NCI-H146 (cell line): ENCODE measurements around the gene GRIP1.
A peak's percentile ranks its signal among the peaks of the same experiment; 100 is the strongest.

ENCODE experiments used
- DNase-seq: peaks from one replicate; lab custom pipeline; 2025; lab: John Stamatoyannopoulos, UW

The GRIP1 gene

DNA sequence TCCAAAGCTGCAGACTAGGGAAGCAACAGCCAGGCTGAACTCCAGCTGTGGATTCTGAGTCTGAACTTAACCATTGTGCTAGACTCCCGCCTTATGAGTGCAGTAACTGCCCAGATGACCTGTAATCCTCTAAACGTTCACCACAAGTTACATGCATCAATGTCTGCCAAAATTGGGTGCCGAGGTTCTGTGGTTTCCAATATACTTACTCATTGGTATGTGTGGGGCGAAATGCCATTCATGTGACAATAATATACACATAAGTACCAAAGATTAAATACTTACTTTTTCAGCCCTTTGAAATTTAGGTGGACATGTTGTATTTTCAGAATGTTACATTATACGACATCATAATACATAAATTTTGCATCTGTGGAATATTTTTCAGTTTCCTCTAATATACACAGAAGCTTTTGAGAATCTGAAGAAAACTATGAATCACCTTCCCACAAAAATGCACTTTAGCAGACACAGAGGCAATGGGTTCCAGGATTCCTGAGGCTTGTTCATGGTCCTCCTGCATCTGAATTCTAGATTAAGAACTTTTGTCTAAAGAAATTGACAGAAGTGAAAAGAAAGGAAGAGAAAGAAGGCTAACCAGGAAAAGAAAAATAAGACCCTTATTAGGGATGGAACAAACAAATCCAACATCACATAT is 31.7 kb downstream of the GRIP1 start:
- no peak for DNase-seq

DNA sequence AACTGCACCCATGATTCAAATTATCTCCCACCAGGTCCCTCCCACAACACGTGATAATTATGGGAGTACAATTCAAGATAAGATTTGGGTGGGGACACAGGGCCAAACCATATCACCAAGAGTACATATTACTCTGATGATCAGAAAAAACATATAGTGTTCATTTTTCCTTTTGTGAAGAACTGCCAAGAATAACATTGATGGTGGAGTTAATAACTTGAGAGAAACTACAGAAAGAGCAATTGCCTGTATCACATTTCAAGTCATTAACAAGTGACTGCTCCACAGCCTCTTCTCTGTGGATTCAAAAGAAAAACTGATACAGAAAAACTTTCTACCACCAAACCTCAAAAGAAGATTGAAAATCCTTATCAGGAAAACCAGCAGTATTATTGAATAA is 34.7 kb downstream of the GRIP1 start:
- no peak for DNase-seq

DNA sequence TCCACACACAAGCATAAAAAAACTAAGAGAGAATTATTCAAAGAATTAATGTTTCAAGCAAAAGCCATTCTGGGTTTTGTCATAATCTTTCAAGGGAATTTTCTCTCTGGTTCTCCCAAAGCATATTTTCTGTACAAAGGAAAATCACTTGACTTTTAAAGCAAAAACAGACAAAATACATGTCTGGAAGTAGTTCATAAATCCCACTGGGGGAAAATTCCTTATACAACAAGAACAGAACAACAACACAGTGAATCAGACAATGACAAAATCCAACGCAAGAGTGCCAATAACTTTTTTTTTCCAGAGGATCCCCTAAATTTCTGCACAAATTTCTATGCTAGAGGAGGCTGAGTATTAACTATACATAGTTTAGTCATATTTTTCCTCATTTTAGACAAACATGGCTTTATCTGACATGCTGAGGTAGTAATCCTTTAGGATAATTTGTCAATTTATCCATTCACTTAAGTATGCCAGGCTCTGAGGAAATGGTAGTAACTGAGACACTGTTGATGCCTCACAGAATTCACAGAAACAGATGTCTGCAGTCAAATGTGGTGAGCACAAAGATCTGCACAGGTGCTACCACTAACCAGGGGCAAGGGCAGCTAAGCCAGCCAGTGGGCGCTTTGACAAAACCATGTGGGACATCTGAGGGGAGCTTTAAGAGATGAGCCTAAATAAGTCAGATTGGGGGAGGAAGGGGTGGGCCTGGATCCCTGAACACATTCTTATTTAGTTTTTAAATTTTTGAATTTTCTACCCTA is 38.0 kb downstream of the GRIP1 start:
- no peak for DNase-seq

DNA sequence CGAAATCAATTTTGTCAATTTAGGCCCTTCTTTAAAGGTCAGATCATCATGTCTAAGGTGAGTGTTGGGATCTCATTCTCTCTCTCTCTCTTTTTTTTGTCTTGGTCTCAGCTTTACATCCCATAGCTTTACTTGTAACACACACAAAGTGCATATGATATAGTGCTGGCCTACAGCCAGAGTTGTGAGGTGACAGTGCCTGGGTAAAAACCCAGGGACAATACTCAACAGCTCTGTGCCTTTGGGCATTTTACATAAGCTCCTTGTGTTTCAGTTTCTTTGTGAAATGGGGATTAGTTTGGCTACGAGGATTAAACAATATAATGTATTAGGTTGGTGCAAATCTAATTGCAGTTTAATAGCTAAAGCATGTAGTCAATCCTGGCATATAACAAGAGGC is 40.2 kb downstream of the GRIP1 start:
- DNase-seq, result no peak

DNA sequence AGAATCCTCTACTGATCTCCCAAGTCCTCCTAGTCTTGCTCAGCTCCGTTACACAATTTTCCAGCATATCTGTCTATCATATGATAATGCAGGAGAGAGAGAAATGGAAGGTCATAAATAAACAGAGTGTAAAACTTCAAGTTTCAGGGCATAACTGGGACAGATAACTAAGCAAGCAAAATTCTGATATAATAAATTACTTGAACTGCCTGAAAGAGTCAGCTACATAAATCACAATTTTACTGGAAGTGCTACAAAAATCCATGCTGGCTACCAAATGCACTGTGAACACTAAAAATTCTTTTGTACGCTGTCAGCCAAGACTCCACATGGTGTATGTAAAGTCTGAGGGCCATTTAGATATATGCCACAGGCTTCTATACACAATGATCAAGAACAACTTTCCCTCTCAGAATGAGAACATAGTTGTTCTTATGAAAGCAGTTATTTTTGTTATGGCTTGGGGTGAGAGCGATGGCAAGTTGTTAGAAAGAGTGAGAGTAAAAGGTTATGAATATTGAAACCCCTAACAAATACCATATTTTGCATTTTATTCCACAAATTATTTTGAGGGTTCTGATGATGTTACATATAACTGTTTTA is 41.1 kb downstream of the GRIP1 start:
- DNase-seq, result no peak

DNA sequence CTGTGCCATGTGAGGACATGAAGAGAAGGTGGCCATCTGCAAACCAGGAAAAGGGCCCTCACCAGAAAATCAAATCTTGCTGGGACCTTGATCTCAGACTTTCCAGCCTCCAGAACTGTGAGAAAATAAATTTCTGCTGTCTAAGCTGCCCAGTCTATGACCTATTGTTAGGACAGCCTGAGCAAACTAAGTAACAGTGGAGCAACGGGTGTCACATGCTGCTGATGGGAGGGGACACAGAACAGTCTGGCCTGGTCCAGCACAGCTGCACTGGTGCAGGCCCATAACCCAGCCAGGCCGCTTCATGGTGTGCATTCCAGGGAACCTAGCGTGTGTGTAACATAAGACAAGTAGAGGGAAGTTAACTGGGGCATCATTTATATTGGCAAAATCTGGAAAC is 42.1 kb downstream of the GRIP1 start:
- DNase-seq, result no peak

DNA sequence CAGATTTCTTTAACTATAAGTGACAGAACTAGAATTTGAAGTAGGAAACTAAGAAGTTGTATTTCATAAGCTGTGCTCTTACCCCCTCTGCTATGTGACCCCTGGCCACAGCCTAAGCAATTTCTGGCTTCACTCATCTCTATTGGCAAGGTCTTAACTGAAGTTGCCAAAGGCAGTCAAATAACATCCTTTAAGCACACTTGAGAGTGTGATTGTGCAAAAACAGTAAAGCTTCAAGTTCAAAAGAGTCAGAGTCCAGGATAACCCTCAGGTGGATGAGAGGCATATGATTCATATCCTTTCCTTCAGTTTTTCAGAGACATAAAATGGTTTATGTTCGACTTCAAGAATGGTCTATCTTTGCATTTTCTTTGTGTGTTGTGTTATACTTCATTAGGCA is 45.2 kb downstream of the GRIP1 start:
- DNase-seq, result no peak

DNA sequence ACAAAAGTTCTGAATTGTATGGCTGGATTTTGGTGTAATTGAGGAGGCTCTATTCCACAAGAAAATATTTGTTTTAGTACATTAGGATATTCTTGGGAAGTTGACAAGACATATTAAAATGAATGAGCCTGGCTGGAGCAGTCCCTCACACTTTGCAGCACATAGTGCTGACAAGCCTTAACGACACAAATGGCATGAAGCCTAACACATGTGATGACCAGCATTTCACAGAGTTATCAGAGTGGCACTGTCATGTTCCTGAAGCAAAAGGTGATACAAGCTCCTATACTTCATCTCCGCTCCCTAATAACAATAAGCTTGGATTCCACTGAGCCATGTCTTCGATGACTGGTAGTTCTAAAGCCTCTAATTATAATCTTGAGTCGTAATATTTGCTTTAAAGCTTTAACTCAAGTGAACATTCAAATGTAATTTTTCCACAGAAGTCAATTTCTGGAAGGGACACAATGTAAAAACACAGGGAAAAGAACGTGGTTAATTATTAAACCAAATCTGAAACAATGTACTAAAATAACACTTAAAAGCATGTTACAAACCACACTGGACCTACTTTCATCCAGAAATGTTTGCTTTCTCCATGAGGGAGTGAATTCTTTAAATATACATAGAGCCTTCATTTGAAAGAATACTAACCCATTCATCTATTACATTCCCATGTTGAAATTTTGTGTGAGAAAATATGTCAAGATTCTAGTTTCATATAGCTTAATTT is 49.6 kb downstream of the GRIP1 start:
- DNase-seq, result no peak

DNA sequence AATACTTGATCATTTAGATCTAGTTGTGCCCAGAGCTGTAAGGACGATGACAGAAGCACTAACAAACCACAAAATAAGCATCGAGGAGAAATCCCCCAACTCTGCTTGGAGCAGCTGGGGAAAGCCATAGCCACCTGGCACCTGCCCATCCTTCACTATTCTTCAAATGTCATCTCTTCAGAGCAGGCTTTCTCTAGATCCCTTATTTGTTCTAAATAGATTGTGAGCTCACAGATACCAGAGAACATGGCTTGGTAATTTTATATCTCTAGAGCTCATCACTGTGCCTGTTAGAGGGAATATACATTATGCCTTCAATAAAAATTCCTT is 50.9 kb downstream of the GRIP1 start:
- no peak for DNase-seq

DNA sequence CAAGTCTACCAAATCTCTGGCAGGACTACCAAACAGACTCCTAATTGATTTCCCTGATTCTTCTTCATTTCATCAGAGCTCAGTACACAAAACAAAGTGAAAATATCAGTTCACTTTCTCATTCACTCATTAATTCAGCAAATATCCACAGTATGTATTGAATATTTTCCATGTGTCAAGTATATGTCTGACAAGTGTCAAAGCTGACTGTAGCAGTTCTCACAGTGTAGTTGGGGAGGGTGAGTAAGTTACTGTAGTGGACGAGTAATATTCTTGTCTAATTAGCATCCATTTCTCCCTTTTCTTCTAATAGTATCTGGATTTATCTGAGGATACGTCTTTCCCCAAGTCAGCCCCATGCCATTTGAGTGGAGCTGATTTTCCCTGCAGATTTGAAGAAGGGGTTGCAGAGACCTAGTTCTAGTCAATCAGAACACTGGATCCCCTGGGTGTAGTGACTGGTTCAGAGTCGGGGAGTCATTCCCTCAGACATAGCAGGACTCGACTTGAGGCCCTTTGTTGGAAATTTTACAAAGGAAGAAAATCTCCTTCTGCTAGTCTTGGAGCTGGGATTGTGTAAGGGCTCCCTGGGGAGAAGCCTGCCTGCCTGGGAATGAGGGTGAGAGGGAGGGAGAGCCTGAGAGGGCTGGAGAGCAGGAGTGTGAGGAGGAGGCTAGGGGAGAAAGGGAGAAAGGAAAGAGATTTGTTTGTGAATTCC is 51.4 kb downstream of the GRIP1 start:
- DNase-seq, result no peak

DNA sequence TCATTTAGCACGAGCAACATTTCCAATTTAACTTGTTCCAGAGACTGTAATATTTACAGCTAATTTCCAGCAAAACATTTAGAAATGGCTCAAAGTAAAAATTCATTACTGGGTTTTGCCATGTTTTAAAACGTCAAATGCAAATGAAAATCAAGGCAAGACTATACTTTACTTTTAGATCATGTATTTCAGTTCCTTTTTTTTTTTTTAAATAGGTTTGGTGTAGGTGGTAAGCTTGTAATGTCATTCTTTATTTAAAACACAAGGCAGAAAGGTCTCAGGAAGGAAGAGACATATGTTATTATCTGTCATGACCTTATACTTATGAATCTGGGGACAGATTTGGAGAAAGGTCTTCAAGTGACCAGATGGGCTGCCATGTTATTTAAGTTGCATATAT is 54.1 kb downstream of the GRIP1 start:
- no peak for DNase-seq

DNA sequence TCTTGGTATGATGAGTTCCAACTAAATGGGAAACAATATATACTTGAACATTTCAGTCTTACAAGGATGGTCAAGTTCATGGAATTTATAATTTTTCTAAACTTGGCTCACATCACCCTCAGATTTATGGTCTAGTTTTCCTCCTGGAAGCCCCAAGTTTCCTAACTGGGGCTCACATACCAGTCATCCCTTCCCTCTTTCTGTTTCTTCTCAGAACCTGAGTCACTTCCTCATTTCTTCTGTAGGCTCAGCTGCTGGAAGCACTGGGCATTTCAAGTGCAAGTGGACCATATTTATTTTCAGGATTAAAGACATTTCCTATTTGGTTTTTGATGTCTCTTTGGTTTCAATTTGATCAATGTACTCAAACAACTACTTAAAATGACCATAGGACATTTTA is 55.4 kb downstream of the GRIP1 start:
- no peak for DNase-seq

DNA sequence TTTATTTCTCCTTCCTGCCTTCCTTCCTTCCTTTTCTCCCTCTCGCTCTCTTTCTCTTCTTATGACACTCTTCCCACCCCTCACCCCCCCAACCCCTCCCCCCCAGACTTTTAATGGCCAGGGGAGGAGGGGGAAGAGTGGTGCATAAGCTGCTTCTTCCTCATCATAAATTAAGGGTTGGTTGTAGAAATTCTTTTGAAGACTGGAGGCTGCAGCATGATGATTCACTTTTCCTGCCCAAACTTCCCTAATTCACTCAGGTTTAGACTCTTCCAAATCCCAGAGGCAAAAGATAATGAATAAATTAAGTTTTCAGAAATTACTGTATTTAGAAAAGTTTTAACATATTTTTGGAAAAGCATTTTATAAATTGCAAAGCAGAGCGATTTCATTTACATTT is 58.2 kb downstream of the GRIP1 start:
- DNase-seq, result no peak

DNA sequence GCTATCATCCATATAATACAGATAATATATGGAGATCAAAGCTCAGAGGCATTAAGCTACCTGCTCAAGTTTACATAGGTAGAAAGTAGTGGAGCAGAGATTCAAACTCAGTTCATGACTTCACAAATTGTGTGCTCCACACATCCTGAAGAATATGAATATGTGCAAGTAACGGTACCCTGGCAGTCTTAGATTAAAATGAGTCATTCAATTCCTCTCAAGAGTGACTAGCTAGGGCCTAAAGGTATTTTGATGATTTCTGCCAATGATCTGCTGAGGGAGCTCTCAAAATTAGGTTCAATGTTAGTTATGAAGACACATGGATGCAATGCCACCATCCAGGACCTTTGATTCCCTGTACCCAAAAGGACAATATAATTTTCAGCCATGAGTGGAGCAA is 58.9 kb downstream of the GRIP1 start:
- no peak for DNase-seq

DNA sequence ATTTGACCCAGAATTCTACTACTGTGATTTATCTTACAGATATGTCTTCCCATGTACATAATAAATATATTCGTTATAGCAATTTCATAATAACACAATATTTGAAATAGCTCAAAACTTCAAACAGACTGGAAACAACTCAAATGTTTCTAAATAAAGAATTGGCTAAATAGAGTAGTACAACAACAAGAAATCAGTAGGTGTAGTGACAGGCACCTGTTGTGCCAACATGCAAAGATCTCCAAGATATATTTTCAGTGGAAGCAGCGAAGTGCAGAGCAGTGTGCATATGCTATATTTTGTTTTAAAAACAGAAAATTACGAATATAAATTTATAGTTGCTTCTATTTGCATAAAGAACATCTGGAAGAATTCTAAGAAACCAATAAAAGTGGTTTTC is 60.9 kb downstream of the GRIP1 start:
- DNase-seq, result no peak

DNA sequence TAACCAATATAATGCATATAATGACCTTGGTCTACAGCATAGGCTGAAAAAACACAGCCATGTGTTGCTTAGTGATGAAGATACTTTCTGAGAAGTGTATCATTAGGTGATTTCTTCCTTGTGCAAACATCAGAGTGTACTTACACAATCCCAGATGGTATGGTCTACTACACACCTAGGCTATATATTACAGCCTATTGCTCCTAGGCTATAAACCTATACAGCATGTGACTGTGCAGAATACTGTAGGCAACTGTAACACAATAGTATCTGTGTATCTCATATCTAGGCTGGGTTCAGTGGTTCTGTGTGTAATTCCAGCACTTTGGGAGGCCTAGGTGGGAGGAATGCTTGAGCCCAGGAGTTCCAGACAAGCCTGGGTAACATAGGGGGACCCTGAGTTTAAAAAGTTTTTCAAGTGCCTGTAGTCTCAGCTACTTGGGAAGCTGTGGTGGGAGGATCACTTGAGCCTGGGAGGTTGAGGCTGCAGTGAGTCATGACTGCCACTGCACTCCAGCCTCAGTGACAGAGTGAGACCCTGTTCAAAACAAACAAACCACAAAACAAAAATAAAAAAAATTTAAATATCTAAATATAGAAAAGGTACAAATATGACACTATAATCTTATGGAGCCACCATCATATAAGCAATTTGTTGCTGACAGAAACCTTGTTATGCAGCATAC is 66.6 kb downstream of the GRIP1 start:
- no peak for DNase-seq

DNA sequence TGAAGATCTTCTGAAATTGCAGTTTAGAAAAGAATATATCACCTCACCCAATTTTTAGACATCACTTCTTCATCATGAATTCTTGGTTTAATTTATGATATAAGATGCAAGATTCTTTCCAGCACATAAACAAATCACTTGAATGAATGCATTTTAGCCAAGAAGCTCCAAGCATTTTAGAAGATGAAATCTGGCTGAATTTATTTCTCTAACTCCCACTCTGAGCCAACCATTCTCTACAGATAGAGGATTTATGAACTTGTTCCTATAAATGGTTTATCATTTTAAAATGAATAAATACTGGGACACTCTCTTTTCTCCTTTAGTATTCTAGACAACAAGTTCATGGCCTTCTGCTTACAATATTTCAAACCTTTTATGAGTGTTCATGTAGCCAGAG is 71.7 kb downstream of the GRIP1 start:
- no peak for DNase-seq

DNA sequence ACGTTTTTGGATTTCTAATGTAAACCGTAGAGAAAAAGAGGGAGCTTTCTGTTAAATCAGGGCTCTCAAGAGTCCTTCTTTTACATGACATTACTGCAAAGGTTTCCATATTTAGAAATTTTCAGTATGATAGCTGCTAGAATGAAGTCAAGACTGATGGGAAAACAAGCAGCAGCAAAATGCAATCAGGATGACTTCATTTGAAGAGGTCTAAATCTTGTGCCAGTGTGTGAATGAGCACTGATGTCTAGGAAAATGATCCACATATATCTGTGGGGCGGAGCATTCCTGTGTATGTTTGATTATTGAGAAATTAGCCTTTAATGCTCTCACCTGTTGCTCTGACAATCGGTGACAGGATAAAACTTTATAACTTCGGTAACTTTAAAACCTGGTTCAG is 73.6 kb downstream of the GRIP1 start:
- no peak for DNase-seq

DNA sequence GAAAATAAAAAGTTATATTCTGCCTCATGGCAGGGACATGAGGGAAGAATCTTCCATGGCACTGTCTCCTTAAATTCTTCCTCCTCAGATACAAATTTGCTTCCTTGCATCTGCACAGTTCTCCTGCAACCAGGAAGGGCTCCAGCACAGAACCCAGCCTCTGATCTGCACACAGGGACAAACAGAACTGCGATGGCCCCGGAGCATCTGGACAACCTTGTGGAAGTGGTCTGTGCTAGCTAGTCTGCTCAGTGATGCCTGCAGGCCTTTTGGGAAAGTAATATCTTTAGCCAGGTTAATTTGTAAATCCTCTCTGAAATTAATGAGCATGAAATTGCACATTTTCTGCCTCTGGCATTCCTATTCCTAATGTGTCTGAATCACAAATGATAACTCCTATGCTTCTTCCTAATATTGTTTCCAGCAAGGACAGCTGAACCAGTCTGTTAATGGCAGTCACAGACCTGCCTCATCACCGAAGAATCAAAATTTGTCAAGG is 74.8 kb downstream of the GRIP1 start:
- DNase-seq, result no peak

DNA sequence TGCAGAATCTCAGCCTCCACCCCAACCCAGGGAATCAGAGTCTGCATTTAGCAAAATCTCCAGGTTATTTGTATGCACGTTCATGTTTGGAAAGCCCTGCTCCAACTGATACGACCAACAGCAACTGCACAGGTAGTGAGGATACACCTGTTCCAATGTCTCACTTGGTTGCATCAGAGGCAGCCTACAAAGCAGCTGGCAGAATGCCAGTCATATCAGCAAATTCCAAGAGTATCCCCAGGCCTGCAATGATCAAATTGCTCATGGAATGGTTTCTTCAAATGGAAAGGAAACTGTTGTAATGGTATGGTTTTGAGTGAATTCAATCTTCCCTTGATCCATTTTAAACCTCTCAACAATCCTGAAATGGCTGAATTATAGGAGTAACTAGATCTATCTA is 75.4 kb downstream of the GRIP1 start:
- peak; percentile 79 for DNase-seq

DNA sequence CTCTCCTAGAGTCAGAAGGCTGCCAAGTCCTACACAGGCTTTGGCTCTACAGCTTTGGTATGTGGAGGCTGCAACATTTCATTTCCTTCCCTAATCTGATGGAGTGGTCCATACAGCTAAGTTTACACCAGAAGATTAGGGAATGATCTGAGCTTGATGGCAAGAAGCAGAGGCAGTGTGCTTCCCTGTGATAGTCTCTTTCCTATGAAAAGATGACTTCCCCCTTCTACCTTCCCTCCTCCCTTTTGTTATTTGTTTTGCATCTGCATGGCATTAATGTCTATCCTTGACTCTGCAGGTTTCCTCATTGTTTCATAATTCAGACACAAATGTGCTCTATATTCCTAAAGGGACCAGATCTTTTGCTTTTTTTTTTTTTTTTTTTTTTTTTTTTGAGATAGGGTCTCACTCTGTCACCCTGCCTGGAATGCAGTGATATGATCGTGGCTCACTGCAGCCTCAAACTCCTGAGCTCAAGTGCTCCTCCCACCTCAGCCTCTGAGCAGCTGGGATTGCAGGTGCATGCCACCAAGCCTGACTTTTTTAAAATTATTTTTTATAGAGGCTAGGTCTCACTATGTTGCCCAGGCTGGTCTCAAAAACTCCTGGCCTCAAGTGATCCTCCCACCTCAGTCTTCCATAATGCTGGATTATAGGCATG is 76.3 kb downstream of the GRIP1 start:
- no peak for DNase-seq
